NCI-H2029 treated with DMSO at 0.1 percent for 48 hours (cell line): ENCODE results near the gene ZNF446.
"Not testable (repeated sequence)": the region's sequence is repeated elsewhere in the genome, so short reads cannot be mapped to it uniquely, and the experiment has no call there.

Experiments
- DNase-seq: peaks from one replicate; lab custom pipeline; 2025; lab: John Stamatoyannopoulos, UW

ZNF446 gene

DNA sequence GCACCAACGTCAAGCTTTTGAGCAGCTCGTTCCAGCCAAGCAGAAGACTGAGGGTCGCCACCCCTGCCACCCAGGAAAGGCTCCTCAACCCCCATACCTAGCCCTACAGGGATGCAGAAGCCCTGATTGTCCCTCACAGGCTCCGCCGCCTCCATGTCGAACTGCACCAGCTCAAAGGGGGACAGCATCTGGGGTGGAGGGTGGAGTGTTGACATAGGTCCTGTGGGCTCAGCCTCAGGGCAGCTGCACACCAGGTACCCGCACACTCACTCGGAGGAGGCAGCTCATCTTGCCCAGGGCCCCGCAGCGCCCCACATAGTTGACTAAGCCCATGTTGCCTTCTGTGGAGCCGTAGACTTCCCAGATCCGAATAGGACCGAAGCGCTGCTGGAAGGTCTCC lies 24.1 kb downstream of the ZNF446 start:
- no peak for DNase-seq

DNA sequence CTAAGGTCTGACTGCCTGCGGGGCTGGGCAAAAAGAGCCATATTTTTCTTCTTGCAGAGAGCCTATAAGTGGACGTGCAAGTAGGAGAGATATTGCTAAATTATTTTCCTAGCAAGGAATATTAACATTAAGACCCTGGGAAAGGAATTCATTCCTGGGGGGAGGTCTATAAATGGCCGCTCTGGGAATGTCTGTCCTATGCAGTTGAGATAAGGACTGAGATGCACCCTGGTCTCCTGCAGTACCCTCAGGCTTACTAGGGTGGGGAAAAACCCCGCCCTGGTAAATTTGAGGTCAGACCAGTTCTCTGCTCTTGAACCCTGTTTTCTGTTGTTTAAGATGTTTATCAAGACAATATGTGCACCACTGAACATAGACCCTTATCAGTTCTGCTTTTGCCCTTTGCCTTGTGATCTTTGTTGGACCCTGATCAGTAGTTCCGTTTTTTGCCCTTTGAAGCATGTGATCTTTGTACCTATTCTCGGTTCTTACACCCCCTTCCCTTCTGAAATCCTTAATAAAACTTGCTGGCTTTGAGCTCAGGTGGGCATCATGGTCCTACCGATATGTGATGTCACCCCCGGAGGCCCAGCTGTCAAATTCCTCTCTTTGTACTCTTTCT lies 31.6 kb downstream of the ZNF446 start:
- not testable (repeated sequence) for DNase-seq

DNA sequence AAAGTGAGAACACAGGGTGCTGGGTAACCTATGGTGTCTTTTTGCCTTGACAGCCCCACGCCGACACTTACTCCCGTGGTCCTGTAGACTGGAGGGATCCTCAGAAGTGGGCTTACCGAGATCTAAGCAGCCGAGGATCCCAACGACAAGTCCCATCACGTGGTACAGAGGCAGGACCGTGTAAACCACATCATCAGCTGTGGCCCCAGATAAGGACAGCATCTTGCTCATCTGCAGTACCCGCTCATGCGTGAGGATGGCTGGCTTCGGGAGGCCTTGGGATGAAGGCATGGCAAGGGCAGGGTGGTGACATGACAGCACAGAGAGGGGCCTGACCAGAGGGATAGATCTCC lies 33.6 kb downstream of the ZNF446 start:
- DNase-seq, result no peak

DNA sequence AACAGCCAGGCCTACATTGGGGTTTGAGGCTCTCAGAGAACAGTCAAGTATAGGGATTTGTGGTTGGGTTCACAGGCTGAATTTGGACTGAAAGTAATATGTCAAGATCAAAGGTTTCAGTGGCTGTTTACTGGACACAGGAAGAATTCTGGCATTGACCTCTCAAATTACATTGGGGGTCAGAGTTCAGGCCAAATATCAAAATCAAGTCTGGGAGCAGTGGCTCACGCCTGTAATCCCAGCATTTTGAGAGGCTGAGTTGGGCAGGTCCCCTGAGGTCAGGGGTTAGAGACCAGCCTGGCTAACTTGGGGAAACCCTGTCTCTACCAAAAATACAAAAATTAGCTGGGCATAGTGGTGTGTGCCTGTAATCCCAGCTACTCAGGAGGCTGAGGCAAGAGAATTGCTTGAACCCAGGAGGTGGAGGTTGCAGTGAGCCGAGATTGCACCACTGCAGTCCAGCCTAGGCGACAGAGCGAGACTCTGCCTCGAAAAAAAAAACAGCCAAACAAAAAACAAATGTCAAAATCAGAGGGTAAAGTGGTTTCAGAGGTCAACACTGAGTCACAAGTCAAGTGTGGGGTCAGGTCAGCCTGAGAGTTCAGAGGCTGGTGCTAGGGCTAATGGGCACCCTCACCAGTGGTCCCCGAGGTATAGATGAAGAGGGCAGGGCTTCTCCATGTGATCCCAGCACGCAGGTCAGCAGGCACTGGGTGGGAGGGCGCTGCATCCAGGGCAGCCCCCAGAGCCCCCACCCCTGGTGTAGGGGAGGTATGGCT lies 34.1 kb downstream of the ZNF446 start:
- DNase-seq, result no peak

DNA sequence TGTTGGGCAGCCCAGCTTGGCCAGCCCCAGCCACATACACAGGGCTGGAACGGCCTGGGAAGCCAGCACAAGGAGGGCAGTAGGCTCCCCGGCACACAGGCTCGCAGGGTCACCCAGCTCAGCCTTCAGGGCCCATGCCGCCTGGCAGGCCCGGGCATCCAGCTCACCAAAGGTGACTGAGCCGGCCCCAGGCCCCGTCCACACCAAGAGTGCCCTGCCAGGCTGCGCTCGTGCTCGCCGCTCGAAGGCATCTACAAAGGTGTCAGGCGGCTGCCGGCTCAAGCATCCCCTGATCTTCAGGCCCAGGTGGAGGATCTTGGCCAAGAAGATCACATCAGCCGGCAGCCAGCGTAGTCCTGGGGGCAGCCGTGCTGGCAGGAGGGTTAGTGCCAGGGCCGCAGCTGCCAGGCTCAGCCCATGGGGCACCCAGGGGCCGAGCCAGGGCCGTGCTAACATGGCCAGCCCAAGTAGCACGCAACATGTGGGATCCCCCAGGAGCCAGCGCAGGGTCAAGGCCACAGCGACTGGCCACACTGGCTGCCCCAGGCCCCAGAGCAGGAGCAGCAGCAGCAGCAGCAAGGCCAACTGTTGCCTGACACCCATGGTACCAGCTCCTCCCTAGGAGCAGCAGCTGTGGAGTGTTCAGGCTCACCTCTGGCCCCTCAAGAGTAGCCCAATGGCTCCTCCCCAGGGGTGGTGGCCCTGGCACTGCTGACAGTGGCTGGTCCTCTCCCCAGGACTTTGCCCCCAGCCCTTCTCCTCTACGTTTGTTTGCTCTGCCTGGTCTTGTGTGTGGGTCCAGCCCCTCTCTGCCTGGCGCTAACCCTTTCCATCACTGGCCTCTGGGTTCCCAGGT lies 35.4 kb downstream of the ZNF446 start, which contains the start of gene SLC27A5:
Gene SLC27A5 (minus strand): TSS at position 640 of the 856 bp plus-strand sequence. CDS start 37 bp downstream, at position 603.
- DNase-seq, result no peak

DNA sequence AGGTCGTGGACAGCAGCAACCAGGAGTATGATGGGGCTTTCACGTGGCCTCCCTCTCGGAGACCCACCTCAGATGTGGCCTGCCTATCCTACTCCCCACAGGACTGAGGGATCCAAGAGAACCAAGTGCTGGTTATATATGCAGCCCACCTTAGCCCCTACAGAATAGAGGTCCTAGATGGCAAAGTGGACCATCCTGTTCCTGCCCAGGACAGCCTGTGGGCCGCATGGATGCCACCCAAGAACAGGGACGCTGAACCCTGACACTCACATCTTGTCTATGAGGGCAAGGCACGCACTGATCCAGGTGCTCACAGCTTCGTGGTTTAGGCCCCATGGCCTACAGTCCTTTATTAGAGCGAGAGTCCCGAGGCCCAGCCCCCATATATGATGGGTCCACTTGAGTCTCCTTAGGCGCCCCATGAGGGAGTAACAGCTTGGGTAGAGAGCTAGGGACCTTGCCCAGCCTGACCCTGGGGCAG lies 37.1 kb downstream of the ZNF446 start:
- DNase-seq, result no peak

DNA sequence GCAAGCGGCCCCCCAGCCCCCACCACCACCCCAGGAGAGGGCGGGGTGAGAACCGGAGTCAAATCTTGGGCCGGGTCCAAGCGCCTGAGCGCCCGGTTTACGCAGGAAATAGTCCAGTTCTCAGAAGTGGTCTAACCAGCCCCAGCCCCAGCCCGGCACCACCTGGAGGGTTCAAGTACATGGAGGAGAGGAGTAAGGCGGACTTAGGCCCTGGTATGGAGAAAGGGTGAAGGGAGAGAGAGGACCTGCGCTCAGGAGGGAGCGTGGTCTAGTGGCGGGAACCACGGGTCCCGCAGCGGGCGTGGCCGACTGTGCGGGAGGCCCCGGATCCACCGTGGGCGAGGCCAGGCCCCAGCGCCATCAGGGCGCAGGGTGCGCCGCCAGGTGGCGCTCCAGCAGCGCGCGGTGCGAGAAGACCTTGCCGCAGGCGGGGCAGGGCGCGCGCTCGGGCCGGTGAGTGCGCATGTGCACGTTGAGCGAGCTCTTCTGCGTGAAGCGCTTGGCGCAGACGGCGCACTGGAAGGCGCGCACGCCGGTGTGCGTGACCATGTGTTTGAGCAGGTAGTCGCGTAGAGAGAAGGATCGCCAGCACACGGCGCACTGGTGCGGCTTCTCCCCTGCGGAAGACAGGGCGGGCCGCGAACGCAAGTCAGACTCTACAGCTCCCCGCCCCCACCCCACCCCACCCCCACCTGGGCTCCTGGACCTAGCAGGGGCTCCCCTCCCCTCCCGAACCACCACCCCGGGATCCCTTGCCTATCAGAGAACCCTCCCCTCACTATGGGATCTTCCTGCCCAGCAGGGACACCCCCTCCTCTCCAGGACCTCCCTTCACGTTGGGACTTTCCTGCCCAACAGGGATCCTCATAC lies 37.8 kb downstream of the ZNF446 start:
- DNase-seq, result peak; percentile 61

DNA sequence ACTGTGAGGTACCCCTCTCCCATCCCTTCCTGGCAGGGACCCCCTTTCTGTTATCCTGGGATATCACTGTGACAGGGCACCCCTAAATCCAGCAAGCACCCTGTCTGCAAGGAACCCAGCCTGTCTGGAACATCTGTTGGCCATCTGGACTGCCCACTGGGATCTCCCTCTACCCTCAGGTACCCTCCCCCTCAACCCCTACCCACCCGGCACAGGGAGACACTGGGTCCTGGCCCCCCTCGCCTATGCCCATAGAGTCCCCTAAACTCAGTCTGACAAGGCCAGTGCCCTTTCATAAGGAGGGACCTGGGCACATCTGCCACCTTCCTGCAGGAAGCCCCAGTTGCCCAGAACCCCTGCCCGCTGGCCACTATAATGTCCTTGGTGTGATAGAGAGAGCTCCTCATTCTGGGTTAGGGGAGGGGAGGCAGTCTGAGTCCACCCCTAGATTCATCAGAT lies 38.4 kb downstream of the ZNF446 start:
- DNase-seq, result no peak

DNA sequence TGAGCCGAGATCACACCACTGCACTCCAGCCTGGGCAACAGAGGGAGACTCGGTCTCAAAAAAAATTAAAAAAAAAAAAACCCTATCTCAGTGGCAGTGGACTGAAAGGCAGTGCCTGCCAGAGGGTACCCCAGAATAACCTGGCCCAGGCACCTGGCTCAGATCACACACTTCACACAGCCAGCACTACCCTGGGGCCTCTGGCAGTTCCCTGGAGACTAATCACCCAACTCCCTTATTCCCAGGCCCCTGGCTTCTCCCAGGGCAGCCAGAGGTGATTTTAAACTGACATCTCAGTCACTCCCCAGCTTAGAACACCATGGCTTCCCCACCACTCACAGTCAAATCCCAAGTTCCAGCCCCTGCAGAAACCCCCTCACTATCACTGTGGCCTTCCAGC lies 39.1 kb downstream of the ZNF446 start:
- no peak for DNase-seq

DNA sequence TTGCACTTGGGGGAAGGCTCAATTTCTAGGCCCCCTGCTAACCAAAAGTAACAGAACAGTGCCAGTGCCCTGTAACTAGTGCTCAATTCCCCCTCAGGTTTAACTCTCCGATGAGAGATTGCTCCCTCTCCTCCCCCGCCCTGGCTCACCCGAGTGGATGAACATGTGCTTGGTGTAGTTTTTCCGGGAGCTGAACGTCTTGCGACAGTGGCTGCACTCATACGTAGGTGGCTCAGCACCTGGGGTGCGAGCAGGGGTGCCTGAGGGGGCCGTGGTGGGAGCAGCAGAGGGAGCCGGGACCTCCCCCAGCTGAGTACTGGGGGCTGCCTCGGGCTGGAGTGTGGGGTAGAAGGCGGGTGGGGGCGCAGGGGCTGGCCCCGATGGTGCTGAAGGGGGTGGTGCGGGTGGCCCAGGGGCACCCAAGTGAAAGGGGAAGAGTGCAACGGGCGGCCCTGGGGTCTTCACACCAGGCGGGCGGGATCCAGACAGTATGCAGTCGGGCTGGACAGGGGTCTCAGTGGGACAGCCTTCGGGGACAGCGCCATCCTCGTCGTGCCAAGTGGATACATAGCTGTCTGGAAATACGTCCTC lies 40.2 kb downstream of the ZNF446 start:
- no peak for DNase-seq

DNA sequence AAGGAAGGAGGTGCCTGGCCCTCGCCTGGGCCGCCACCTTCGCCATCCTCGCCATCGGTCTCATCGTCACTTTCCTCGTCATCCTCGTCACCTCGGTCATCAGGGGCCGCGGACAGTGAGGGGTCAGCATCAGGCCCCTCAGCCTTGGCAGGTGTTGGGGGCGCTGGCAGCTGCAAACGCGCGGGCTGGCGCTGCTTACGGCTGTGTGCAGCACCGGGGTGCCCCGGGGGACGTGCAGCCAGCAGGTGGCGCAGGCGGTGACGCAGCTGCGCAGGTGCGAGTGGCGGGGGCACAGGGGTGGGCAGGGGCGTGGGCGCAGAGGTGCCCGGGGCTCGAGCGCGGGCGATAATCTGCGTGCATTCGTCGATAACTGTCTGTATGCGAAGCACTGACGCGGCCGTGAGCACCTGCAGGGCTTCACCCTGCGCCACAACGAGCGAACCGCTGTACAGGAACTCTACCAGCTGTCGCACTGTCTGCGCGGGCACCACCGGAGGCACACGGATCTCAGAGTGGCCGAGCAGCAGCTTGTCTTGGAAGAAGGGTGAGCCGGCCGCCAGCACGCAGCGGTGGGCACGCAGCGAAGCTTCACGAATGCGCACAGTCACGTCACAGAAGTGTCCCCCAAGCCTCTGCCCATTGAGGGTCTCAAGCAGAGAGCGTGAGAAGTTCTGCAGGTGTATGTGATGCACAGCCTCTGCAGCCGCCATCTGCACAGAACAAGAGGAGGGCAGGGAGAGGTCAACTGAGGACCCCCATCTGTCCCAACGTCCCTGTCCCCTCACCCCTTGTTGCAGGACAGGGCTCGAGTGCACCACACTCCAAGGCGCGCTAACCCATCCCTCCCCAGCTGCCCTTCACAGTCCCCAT lies 41.0 kb downstream of the ZNF446 start:
- DNase-seq, result no peak

DNA sequence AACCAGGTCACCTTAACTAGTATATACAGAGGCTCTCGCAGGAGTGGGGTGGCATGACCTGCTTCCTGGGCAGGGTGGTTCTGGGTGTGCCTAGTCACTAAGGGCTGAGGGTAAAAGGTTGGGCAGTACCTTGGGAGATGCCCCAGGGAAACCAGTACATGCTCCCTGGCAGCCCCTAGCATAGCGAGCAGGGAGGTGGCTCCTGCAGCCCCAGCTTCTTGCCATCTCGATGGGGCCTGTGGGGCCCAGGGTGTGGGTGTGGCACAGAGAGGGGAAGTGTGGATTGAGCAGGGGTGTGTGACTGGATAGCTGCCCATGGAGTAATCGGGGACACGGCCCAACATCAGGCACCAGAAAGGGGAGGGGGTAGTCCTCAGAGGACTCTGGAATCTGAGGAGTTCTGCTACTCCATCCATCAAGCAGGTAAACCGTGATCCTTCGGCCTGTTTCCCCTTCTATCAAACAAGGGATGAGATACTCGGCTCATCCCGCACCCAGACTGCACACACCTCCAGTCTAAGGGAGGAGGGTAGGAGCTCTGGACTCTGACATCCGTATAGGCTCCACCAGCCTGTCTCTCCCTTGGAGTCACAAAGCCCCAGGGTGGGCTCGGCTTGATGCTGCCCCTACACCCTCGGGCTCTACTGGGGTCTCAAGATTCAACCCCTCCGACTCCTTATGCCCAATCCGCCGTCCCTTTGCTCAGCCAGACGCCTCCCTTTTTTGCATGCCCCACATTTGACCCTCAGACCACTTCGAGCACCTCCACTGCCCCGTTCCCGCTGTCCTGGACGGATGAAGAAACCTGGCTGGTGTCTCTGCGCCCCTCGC lies 42.3 kb downstream of the ZNF446 start:
- DNase-seq, result no peak

DNA sequence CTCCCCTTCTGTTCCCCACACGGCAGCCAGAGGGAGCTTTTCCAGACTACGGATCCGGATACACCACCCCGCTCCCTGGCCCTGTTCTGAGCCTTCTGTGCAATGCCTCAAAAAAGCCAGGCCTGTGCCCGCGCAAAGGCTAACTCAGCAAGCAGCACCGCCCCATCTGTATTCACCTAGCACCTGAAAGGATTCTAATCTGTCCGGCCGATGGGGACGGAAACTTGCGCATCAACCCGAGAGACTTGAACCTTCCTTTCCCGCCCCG lies 42.9 kb downstream of the ZNF446 start:
- peak; percentile 34 for DNase-seq

DNA sequence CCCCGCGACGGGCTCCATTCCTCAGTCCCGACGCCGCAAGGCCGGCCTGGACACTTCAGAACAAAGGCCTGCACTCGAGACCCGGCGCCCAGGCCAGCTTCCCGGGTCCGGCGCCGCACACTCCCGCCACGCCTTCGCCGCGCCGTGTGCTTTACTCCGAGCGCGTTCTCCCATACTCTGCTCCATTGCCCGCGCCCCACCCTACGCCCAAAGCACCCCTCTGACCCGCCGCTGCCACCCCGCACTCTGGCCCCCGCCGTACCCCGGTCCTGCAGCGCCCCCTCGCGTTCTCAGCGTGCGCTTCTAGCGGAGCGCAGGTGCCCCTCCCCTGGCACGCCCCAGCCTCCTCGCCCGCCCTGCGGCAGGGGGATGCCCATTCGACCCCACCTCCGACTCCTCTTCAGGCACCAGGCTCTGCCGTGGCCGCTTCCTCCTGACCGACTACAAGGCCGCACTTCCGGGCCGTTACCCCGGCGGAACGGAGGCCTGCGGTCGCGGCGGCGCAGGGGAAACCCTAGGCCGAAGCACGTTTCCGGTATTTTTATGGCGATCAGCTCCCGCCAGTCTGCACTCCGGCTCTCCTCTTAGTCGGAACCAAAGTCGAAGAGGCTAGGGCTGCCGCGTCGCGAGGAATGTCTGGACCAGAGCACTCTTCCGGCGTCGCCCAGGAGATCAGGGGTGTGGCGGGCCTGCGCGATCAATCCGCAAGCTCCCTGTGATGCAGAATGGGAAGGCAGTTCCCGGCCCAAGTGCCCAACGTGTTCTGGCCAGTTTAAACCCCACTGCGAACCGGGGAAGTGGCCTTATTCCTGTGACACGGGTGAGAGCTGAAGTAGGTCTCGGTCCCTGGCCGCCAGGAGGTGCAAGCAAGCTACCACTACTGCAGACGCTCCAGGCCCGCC lies 43.5 kb downstream of the ZNF446 start, which contains the start of gene ZBTB45:
Gene ZBTB45 (minus strand): TSS at position 456 of the 902 bp plus-strand sequence. CDS start 2,137 bp downstream, outside the sequence.
- peak; percentile 87 for DNase-seq

DNA sequence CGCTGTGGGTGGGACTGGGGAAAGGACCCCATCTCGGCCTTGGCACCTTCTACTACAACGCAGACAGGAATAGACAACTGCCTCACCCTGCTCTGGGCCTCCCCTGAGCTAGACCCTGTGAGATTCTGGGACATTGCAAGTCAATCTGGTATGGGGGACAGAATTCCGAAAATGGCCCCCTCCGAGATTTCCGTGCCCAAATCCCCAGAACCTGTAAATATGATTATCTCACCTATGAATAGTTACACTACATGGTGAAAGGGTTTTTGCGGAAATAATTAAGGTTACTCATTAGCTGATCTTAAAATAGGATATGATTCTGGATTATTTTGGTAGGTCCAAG lies 44.1 kb downstream of the ZNF446 start:
- no peak for DNase-seq

DNA sequence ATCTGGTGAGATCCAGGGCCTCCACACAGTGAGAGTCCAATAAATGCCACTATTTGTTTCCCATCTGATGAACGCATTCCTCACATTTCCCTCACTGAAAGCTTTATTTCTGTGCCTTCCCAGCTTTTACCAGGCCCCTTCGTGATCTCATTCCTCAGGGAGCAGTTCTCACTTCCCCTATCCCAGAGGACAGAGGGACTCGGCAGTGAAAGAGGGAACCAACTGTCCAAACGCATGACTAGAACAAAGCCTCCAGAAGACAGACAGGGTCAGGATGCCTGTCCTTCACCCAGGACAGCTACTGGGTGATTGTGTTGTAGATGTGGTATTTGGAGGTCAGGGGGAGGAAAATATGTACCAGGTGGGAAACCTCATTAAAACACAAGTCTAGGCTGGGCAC lies 45.5 kb downstream of the ZNF446 start:
- DNase-seq, result no peak

DNA sequence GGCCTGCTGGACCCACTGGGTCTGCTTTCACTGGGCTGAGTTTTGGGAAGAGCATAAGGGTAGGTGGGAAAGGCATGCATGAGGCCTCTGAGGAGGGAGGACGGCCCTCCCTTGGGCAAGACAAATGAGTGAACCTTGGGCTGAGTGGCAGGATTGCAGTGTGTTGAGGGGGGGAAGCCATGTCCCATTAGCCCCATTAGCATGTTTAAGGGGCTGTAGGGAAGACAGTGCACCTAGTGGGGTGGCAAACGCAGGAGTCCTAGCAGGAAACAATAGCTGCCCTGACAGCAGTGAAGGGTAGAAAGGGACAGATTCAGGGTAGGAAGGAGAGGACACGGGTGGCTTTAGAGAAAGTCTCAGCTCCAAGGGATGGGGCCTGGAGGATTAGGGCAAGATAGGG lies 46.6 kb downstream of the ZNF446 start:
- DNase-seq, result no peak

DNA sequence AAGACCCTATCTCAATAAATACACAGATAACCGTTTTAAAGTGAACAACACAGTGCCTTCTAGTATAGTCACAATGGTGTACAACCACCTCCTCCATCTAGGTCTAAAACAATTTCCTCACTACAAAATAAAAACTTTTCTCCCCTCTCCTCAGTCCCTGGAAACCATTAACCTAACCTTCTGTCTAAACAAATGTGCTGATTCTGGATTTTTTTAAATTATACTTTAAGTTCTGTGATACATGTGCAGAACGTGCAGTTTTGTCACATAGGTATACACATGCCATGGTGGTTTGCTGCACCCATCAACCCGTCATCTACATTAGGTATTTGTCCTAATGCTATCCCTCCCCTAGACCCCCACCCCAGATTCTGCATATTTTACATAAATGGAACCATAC lies 53.3 kb downstream of the ZNF446 start:
- DNase-seq, result no peak
